Activated T-cell treated with anti-CD3 and anti-CD28 coated beads, Interleukin-2, amount 50 U/mL, for 1 hour (primary cell): Measurements from ENCODE around the gene TMEM212.

Experiments
- DNase-seq: peaks from one replicate; pipeline ENCODE4 v3.0.0-alpha.2; 2020

TMEM212 gene

GRCh38 chr3:171862993-171863521 is 19.9 kb downstream of the TMEM212 start:
- DNase-seq = no peak

GRCh38 chr3:171863920-171864319 is 20.8 kb downstream of the TMEM212 start:
- DNase-seq = no peak

GRCh38 chr3:171865191-171865865 is 22.2 kb downstream of the TMEM212 start:
- no peak for DNase-seq

GRCh38 chr3:171867981-171868380 is 24.8 kb downstream of the TMEM212 start:
- DNase-seq = no peak

GRCh38 chr3:171871392-171872274 is 28.5 kb downstream of the TMEM212 start:
- no peak for DNase-seq

GRCh38 chr3:171873580-171873979 is 30.4 kb downstream of the TMEM212 start:
- no peak for DNase-seq

- no peak for DNase-seq
Measured at GRCh38 chr3:171874251-171874681, 31.1 kb downstream of the TMEM212 start.

- DNase-seq = no peak
Measured at GRCh38 chr3:171874879-171875278, 31.7 kb downstream of the TMEM212 start.

GRCh38 chr3:171875923-171876412 is 32.8 kb downstream of the TMEM212 start:
- DNase-seq = no peak

GRCh38 chr3:171876680-171877147 is 33.6 kb downstream of the TMEM212 start:
- no peak for DNase-seq

GRCh38 chr3:171878461-171879225 is 35.5 kb downstream of the TMEM212 start:
- no peak for DNase-seq

GRCh38 chr3:171879472-171879871 is 36.3 kb downstream of the TMEM212 start:
- DNase-seq = no peak

- DNase-seq = no peak
Measured at GRCh38 chr3:171880101-171880870, 37.1 kb downstream of the TMEM212 start.

- no peak for DNase-seq
Measured at GRCh38 chr3:171881251-171881650, 38.1 kb downstream of the TMEM212 start.

GRCh38 chr3:171883257-171883892 is 40.2 kb downstream of the TMEM212 start:
- DNase-seq = no peak

- no peak for DNase-seq
Measured at GRCh38 chr3:171883893-171884279, 40.7 kb downstream of the TMEM212 start.

GRCh38 chr3:171888466-171888865 is 45.3 kb downstream of the TMEM212 start:
- DNase-seq = no peak

GRCh38 chr3:171890398-171890797 is 47.2 kb downstream of the TMEM212 start:
- DNase-seq = no peak

- DNase-seq = no peak
Measured at GRCh38 chr3:171892457-171892856, 49.3 kb downstream of the TMEM212 start.

- no peak for DNase-seq
Measured at GRCh38 chr3:171895291-171895690, 52.1 kb downstream of the TMEM212 start.

- DNase-seq = no peak
Measured at GRCh38 chr3:171895900-171896299, 52.8 kb downstream of the TMEM212 start.

- DNase-seq = no peak
Measured at GRCh38 chr3:171896316-171896715, 53.2 kb downstream of the TMEM212 start.
